HFF-Myc (cell line): ENCODE data around the gene CFDP1.

Experiments used
- DNase-seq: peaks from one replicate; pipeline ENCODE4 v3.0.0-alpha.2; 2011; ENCODE audit warnings: low read depth; ENCODE audit errors: extremely low read depth
- H3K4me3 ChIP-seq: replicated peaks from 2 replicates; pipeline ENCODE4 v1.5.1; 2011; ENCODE audit warnings: low read depth, mild to moderate bottlenecking, control low read depth, low read length
- CTCF ChIP-seq: IDR thresholded peaks from 2 replicates; pipeline ENCODE4 v1.5.1; 2012; ENCODE audit warnings: mild to moderate bottlenecking, low read depth, low read length, control low read depth; ENCODE audit errors: missing control alignments

The CFDP1 gene

GRCh38 chr16:75293772-75294171 is 139.5 kb downstream of the CFDP1 start:
- DNase-seq: no peak
- TF ChIP-seq CTCF: no peak
- no peak overlapping the region for H3K4me3 ChIP-seq

GRCh38 chr16:75293173-75293572 is 140.1 kb downstream of the CFDP1 start:
- no peak for DNase-seq
- no peak overlapping the region for H3K4me3 ChIP-seq
- TF ChIP-seq CTCF: no peak

GRCh38 chr16:75292691-75293090 is 140.6 kb downstream of the CFDP1 start:
- H3K4me3 ChIP-seq: no peak overlapping the region
- TF ChIP-seq CTCF: no peak
- DNase-seq: no peak

- DNase-seq: no peak
- H3K4me3 ChIP-seq: no peak overlapping the region
- no peak for TF ChIP-seq CTCF
Measured at GRCh38 chr16:75289189-75289588, 144.1 kb downstream of the CFDP1 start.

- no peak for DNase-seq
- no peak for TF ChIP-seq CTCF
Measured at GRCh38 chr16:75288596-75289120, 144.6 kb downstream of the CFDP1 start.

GRCh38 chr16:75288181-75288580 is 145.1 kb downstream of the CFDP1 start:
- DNase-seq: no peak
- no peak overlapping the region for H3K4me3 ChIP-seq
- no peak for TF ChIP-seq CTCF

More at GRCh38 chr16:75288596-75289120, 144.6 kb downstream of the CFDP1 start:
- H3K4me3 ChIP-seq: no peak overlapping the region

GRCh38 chr16:75287708-75288107 is 145.6 kb downstream of the CFDP1 start:
- no peak for DNase-seq
- H3K4me3 ChIP-seq: no peak overlapping the region
- TF ChIP-seq CTCF: no peak
